Umbilical cord (tissue), 2 donors: Measurements from ENCODE around the gene ANLN. TPM values are rescaled to one million over a fixed set of nuclear protein-coding genes. Genes with fewer than 3 reads are reported as not detected.

Experiments used
- DNase-seq: peaks from one replicate; pipeline ENCODE4 v3.0.0-alpha.2; 2015; ENCODE audit warnings: low spot score
- total RNA-seq: library from RNA; depleted of rRNA; stranded (reverse); fragments of >200 nt; gene quantifications from one replicate; pipeline ENCODE4 v1.2.3, GENCODE V29; 2014; ENCODE audit warnings: low replicate concordance; ENCODE audit not compliant: insufficient read depth

The ANLN gene
- total RNA-seq, 1 donor from 2014 or later, result 31.1 TPM

DNA sequence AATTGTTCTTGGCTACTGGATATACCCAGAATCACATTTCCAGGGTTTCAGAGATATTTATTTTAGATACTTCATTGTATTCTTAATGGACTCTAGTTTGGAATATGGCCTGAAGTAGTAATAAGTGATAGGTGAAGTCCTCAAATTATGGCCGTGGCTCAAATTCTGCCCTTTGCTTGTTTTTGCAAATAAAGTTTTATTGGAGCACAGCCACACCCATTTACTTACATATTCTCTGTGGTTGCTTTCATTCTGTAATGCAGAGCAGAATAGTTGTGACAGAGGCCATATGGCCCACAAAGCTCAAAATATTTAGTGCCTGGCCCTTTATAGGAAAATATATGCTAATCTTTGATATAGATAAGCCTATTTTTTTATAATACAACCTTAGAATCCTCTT is 19.5 kb downstream of the ANLN start:
- DNase-seq, result no peak

DNA sequence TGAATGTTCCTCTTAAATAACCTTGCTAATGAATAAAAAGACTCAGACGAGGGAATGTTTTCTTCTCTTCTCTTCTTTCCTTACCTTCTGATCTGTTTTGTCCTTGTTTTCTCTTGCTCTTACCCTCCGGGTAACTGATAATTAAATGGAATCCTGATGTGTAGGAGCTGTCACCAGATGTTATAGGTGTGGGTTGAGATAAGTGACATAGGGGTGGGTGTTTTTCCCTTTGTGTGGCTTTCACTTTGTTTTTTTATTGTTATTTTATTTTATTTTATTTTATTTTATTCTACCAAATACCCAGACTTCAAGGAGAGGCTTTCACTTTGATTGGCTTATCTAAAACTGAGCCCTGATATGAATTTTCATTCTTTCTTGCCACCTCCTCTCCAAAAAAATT is 25.5 kb downstream of the ANLN start:
- no peak for DNase-seq

DNA sequence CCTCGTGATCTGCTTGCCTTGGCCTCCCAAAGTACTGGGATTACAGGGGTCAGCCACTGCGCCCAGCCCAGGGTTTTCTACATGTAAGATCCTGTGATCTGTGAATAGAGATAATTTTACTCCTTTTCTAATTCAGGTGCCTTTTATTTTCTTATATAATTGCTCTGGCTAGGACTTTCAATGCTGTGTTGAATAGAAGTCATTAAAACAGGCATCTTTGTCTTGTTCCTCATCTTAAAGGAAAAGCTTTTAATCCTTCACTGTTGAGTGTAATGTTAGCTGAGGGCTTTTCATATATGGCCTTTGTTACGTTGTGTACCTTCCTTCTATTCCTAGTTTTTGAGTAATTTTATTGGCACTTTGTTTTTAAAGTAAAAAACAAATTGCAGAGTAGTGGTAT is 26.6 kb downstream of the ANLN start:
- DNase-seq, result no peak

DNA sequence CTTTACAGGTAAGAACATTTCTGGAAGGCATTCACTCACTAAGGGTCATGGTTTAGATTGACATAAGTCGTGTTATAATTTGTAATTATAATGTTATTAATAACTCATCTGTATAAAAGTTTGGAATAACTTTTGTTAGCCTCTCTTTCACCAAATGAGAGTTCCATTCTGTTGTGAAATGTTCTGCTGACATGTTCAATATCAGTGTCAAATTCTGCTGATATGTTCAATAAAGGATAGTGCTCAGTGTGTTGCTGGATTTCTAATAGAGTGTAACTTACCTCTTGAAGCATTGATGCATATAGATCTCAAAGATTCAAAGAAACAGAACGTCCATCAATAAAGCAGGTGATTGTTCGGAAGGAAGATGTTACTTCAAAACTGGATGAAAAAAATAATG is 30.6 kb downstream of the ANLN start:
- no peak for DNase-seq

DNA sequence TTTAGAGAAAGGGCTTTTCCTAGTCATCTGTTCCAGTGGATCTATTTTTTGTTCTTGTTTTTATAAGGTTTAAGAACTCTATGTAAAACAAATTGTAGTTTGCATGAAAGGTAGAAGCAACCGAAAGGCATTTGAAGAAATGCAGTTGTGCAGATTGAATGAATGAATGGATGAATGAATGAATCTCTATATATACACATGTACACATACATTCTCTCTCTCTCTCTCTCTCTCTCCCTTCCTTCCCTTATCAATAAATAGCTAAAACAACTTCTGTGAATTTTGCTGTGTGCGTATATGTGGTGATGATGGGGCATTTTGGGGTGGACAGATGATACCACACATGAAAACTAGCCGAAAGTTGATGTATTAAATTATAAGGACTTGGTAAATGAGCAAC is 32.4 kb downstream of the ANLN start:
- no peak for DNase-seq

DNA sequence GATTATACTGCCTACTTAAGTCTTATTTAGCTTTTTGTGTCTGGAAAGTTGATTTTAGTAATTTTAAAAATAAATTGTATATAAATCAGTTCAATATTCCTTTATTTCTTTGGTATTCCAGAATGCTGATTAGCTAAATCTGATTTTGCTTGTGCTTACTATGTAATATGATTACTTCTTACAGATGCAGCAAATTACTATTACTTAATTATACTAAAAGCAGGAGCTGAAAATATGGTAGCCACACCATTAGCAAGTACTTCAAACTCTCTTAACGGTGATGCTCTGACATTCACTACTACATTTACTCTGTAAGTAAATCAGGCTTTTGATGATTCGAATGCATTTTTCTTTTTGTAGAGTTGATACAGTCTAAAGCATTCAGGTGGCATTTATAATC is 34.0 kb downstream of the ANLN start:
- no peak for DNase-seq

DNA sequence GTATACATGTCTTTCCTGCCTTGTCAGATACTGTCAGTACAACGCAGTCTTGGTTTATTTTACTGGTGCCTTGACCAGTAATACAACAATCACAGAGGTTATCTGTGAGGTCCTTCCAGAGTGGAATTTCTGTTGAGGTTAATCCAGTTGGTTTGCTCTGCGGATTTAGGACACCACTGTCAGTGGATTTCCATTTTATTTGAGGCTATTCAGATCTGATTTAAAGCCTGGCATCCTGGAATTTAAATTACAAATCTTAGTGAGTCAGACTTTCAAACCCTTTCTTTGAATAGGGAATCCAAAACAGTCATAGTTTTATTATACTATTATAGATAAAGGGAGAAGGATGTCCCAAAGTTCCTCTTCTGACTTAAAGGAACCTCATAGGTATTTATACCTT is 40.5 kb downstream of the ANLN start:
- DNase-seq, result peak; percentile 35

DNA sequence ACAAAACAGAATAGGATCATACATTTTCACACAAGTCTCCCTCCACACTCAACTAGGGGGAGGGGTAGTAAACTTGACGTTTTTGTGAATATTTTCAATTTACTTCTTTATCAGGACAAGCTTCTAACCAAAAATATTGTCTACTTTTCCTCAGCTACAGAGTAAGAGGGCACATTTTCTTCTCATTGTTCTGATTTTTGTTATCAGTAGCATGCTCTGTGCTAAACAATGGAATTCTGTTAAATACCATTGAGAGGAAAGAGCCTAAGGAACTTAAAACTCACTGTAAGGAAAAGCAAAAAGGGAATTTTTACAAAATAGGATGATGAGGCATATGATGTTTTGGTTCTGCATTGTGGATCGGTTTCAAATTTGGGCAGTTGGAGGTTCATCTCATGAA is 41.2 kb downstream of the ANLN start:
- no peak for DNase-seq

DNA sequence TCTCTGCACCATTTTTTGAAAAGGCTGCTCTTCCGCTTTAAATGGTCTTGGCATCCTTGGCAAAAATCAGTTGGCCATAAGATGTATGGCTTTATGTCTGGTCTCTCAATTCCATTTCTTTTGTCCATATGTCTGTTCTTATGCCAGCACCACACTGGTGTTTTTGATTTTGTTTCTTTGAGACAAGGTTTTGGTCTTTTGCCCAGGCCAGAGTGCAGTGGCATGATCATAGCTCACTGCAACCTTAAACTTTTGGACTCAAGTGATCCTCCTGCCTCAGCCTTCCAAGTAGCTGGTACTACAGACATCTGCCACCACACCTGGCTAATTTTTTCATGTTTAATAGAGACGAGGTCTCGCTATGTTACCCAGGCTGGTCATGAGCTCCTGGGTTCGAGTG is 48.5 kb downstream of the ANLN start:
- DNase-seq, result no peak

DNA sequence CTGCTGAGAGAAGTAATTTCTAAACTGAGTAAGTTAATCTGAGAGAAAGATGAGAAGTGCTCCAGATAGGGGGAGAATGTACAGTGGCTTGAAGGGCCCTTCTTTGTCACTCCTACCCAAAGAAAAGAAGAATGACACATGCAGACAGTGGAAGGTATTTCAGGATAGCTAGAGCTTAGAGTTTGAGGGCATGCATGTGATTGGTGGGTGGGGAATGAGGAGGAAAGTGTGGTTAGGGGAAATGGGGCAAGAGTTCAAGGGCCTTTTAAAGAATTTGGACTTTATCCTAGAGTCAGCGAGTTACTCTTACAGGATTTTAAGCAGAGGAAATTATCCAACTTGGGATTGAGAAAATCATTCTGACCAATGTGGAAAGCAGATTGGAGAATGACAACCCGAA is 50.0 kb downstream of the ANLN start:
- no peak for DNase-seq

DNA sequence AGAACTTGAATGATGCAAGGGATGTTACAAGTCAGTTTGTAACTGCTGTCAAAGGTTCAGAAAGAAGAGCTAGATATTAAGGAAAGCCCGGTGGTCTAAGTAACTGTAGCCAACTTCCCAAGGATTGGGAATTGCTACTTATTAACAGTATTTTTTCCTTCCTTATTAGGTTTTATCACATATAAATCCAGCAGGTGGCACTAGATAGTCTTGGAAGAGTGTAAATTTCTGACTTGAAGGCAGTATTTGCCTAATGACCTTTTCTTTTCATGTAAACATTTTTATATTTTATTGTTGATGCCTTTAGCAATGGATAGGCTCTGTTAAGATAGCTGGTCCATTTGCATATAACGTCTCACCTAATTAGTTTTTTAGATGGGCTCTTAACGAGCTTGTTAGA is 51.2 kb downstream of the ANLN start:
- DNase-seq, result peak; percentile 5

DNA sequence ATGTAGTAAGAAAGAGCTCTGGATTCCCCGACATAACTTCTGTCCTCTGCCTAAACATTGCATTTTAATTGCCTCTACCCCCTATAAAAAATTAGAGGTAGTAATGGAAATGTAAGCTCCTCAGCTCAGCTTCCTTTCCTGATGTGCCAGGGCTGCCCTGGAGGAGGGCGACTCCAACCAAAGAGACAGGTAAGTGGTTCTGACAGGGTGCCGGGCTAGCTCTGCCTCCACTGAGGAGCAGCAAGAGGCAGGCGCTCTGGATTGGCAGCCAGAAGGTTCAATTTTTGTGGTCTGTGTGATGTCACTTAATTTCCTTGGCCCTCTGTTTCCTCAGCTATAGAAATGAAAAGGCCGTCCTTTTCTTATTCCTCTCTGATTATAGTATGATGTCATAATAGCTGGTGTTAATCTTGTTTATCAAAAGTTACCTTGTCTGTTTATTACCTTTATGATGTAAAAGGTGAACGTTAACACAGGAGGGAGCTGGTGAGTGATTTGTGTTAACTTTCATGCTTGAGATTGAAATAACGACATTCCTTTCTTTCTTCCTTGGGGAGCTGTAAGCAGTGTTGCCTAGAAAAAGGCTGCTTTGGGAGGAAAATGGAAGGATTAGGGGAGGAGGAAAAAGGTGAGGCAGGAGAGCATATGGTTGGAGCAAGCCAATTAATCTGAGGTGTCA is 51.8 kb downstream of the ANLN start:
- no peak for DNase-seq

DNA sequence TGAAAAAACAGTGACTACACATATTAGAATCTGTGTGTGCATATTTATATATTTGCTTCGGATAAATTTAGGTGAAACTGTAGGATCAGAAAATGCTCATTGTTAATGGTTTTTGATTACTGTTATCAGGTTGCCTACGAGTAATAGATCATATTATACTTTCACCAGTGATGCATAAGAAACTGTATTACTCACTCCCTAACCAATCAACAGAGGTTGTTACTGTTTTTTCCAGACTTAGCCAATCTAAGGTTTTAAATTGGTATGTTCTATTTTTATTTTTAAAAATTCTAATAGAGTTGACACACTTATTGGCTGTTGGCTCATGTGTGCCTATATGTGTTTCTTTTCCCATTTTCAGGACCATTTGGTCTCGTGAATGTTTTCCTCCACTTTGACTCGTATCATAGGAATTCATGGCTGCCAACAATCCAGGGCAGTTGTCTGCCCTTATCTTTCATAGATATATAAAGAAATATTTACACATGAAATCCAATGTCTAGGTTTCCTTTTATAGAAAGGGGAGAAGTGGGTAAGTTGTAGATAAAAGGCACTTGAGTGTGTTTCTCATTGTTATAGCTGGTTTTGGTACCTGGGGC is 59.2 kb downstream of the ANLN start:
- DNase-seq, result no peak

DNA sequence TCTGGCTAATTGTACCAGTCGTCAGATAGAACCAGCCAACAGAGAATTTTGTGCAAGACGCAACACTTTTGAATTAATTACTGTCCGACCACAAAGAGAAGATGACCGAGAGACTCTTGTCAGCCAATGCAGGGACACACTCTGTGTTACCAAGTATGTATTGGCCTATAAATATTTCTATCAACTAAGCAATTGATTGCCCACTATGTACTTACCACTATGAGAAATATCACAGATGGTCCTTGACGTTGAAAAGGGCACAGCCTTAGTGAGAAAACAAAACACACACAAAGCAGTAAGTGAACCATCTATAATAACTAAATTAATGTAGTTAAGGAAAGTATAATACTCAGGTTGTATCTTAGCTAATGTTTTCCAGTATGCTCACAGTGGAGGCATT is 60.0 kb downstream of the ANLN start:
- DNase-seq, result no peak

DNA sequence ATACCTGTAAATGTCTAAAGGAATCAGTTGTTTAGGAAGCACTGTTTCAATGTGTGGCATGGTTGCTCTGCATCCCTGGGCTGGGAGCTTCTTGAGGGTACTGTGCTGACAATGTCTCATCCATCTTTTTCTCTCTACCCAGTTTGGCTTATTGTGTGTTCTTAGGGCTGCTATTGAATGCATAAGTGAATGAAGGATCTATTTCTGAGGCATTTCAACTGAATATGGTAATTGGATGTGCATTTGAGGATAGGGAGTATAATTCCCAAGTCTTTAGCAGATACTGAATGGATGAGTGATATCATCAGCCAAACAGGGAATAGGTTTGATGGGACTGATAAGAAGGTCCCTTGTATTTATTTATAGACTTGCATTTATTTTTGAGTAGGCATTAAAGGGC is 64.1 kb downstream of the ANLN start:
- DNase-seq, result no peak

DNA sequence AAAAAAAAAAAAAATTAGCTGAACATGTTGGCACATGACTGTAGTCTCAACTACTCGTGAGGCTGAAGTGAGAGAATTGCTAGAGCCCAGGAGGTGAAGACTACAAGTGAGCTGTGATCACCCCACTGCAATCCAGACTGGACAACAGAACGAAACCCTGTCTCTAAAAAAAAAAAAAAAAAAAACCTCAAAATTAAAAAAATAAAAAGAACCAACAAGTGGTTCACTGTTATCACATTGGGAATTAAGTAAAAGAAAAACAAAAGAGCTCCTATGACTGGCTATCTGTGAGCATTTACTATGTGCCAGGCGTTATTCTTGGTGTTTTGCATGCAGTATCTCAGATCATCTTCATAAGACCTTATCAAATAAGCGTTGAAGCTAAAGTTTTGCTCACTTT is 66.0 kb downstream of the ANLN start:
- no peak for DNase-seq

DNA sequence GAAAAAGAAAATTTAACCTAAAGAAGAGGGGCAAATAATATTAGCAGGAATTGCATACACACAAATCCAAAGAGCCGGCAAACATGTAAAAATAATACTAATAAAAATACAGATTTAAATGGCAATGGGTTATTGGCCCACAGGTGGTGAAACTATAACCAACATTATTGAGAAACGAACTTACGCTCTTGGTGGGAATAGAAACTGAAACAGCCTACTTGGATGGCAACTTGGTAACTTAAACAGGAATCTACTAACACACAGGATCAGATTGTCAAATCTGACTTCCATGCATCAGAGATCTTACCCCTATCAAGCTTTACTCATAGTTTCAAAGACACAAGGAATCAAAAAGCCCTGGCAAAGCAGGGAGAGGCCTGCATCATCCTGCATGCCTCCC is 66.5 kb downstream of the ANLN start:
- DNase-seq, result no peak

DNA sequence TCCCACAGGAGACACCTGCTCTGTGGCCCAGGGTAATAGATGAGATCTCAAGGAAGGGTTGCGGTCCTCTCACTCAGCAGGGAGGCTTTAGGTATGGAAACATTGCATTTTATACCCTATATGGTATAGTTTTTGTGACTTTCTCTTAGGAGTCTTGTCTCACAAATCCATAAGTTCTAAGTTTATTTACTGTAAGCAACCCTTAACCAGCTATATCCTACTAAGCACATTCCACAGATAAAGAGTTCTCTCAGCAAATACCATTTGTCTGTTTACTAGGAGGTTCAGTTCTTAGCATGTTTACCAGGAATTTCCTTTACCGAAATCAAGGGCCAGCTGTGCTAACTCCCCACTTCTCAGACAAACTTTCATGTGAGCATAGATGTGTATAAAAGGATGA is 66.9 kb downstream of the ANLN start:
- DNase-seq, result no peak

DNA sequence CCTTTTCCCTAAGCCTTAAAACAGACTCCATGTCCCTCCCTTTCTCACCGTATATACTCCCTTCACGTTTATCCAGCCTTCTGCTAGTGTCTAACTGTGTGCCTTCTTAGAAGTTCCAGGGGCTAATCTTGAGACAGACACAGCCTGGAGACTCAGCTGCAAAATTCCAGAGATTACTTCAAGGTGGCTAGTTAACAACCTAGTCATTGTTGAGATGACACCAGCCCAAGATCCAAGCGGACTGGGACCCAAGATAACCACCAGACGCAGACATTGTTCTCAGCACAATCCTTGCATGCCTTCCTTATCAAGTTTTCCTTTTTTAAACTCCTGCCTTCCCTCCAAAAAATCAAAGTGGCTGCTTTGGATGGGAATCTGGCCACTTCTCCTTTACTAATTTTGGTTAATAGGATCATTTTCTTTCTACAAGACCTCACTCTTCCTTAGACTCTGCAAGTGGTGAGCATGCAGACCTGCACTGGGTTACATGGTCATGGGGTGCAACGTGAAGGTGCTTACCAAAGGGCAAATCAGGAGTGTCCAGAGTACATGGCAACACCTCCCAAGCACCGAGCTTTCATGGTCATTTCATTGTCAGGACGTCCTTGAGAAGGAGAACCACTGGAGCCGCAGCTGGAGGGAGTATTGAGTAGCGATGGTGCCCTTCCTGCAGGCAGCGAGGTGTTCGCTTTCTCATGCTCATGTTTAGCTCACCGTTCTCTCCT is 69.7 kb downstream of the ANLN start:
- DNase-seq, result no peak

DNA sequence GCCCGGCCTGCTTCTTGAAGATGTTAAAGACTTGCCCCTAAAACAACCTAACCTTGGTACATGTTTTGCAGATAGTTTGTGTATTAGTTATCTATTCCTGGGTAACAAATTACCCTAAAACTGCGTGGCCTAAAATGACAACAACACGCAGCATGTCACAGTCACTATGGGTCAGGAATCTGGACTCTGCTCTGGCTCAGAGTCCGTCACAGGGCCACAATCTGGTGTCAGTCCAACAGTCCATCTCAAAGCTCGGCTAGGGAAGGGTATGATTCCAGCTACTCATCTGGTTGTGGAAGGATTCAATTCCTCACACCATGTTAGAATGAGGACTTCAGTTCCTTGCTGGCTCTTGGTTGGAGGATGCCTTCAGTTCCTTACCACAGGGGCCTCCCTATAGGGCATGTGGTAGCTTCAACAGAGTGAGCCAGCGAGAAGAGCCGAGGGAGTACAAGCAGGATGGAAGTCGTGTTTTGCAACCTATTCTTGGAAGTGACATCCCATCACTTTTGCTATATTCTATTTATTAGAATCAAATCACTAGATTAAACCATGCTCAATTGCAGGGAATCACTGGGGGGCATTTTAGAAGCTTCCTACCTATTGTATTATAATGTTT is 71.3 kb downstream of the ANLN start:
- no peak for DNase-seq

DNA sequence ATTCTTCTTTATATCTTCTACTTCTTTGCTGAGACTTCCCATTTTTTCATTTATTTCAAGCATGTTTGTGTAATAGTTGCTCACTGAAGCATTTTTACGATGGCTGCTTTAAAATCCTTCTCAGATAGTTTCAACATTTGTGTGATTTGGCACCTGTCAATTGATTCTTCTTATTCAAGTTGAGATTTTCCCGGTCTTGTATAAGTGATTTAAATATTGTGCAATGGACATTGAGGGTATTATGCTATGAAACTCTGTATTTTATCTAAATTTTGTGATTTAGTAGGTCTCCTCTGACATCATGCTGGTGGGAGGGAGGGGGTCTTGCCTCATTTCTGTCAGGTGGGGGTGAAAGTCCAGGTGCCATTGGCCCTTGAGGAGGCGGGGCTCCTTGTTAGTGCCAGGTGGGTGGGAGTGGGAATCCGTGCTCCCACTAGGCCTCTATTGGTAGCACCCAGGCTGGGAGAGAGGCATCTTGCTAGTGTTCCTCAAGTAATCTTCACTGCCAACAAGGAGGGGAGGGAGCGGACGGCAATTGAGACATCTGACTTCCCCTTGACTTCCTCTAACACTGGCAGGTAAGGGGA is 73.0 kb downstream of the ANLN start:
- no peak for DNase-seq

DNA sequence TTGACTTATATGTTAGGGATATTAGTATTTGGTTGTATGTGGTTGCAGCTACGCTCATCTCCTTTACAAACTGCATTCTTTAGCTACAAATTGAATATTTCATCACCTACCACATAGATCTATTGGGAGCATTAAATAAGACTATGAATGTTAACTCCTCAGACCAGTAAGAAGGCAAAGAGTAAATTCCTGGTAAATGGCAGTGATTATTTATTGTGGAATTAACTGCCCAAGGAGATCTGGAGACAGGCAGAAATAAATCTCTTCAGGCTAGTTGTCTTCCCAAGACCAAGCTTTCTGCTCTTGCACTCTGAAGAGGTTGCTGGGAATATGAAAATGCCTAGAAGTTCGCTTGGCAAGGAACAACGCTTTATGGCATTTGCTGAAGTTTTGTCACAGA is 74.6 kb downstream of the ANLN start:
- no peak for DNase-seq
